ENCODE measurements around the gene CTTN. TPM values are rescaled to one million over a fixed set of nuclear protein-coding genes. Genes with fewer than 3 reads are reported as not detected.
A peak's percentile ranks its signal among the peaks of the same experiment; 100 is the strongest.

Gene CTTN
- total and polyA plus RNA-seq, 2 of the 13 experiments (the other 11 are each of a cell fraction or from before 2014, with no cell fraction given): 84.4 to 114 TPM

DNA sequence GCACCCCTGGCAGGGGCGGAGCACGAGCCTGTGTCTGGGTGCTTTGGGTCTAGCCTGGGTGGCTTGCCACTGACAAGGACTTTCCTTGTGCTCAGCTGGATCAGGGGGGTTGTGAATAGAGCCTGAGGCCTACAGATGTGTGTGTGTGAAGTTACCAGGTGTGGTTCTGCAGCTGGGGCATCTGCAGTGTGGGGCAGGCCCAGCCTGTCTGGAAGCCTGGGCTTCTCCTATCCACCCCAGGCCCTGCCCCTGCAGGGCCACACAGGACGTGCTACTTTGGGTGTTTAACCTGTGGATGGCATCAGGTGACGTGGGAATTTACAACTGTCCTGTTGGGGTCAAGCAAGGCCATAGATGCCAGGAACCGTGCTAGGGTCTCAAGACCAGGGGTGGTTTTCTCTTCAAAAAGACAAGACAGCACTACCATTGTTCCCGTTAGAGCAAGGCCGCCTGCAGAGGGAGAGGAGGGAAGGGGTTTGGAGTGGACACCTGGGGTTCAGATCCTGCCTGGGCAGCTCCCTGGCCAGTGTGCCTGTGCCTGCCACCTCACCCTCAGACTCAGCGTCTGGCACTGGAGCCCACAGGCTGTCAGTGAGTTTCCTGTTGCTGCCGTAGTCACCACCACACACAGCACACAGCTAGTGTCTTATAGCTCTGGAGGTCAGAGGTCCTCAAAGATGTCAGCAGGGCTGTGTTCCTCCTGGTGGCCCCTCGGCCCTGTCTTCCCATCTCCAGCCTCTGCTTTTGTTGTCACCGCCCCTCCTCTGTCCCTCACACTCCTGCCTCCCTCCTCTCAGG is 31.6 kb downstream of the CTTN start:
- Histone ChIP-seq H4K20me1 (ENCODE audit: insufficient read depth, low read length) (no peaks in the 10 kb centered on the region), H3K79me2 (ENCODE audit: insufficient read depth, low read length) (no peaks in the 10 kb centered on the region), H3K4me3 (replicated peaks in 1 of 3; ENCODE audit: insufficient read depth in 1 of 3, low read depth in 2 of 3, low read length in 3 of 3) (no peak overlapping the region), H3K36me3 (replicated peaks in 1 of 2; ENCODE audit: control insufficient read depth in 1 of 2, insufficient read depth in 2 of 2, low read length in 2 of 2) (peaks cover 60 to 84% of the 10 kb centered on the region in 2 experiments; a peak in 4 of 5 replicates), H2AFZ (ENCODE audit: low read length) (no peak overlapping the region), H3K4me1 (ENCODE audit: insufficient read depth, low read length) (no peaks in the 10 kb centered on the region), H3K27me3 (ENCODE audit: control insufficient read depth in 1 of 2, insufficient read depth in 2 of 2, low read length in 2 of 2) (no peaks in the 10 kb centered on the region; a peak in 1 of 5 replicates), H3K9ac (ENCODE audit: insufficient read depth, low read depth, low read length) (no peak overlapping the region), H3K4me2 (ENCODE audit: low read depth, low read length) (no peak overlapping the region), H3K27ac (ENCODE audit: extremely low read length, insufficient read depth, low read length) (no peak overlapping the region), H3K9me3 (ENCODE audit: low read length) (no peaks in the 10 kb centered on the region)
- ChIA-PET CTCF (ENCODE audit: low intra/inter-chr PET ratio, low total read pairs) (no interaction called here), POLR2A (no interaction called here)
- ATAC-seq (no peak), FAIRE-seq (no peak), DNase-seq (ENCODE audit: low spot score) (no peak)
- WGBS (ENCODE audit: low lambda C conversion rate): 97% methylated on average over 8 of the region's 11 CpGs
- TF ChIP-seq AGO2 (optimal IDR thresholded peaks at IDR 0.05; ENCODE audit: low read depth, low read length) (peak; percentile 6), NFE2 (CRISPR knock-in tag; IDR thresholded peaks at IDR 0.05) (no peak)
- intact Hi-C loops (cut with micrococcal nuclease; ENCODE audit: unreplicated experiment): no loop called here
- in situ Hi-C loops (cut with HindIII; ENCODE audit: extremely low pct_ligation_motif_present, low pct_unique_long_range_greater_than_20kb): no loop called here
- no TSS peak for BruUV-seq (replicated peaks)

DNA sequence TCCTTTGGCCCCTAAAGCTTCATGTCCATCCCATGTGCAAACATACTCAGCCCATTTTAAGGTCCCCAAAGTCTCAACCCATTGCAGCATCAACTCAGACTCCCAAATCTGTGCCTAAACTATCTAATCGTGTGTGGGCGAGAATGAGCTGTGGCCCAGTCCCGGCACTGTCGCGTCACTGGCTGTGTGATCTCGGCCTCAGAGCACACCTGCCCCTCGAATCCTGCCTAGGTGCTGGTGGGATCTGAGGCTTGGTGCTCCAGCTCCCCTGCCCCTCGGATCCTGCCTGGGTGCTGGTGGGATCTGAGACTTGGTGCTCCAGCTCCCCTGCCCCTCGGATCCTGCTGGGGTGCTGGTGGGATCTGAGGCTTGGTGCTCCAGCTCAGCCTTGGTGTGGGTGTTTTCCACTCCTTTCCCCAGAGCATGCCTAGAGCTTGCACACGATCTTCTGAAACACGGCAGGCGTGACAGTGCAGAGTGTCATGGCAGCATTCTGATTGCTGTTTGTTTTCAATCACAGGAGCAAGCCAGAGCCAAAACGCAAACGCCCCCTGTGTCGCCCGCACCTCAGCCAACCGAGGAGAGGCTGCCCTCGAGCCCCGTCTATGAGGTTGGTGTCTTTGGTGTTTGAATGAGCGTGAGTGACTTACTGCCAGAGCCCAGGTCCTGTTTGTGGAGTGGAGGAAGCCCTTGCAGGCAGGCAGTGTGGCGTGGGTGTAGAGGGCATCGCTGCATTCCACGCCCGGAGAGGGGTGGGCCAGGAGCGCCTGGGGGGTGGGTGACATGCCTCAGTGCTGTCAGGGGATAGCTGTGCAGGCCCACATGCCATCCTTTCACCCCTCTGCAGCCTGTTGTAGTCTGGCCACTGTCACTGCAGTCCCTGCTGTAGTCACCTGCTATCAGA is 32.6 kb downstream of the CTTN start:
- Histone ChIP-seq H3K4me1 (ENCODE audit: insufficient read depth, low read length) (no peaks in the 10 kb centered on the region), H3K79me2 (ENCODE audit: insufficient read depth, low read length) (no peaks in the 10 kb centered on the region), H3K4me2 (ENCODE audit: low read depth, low read length) (no peak overlapping the region), H3K27ac (ENCODE audit: extremely low read length, insufficient read depth, low read length) (no peak overlapping the region), H3K36me3 (replicated peaks in 1 of 2; ENCODE audit: control insufficient read depth in 1 of 2, insufficient read depth in 2 of 2, low read length in 2 of 2) (peaks cover 60 to 84% of the 10 kb centered on the region in 2 experiments; a peak in 4 of 5 replicates), H3K4me3 (replicated peaks in 1 of 3; ENCODE audit: insufficient read depth in 1 of 3, low read depth in 2 of 3, low read length in 3 of 3) (no peak overlapping the region), H3K27me3 (ENCODE audit: control insufficient read depth in 1 of 2, insufficient read depth in 2 of 2, low read length in 2 of 2) (no peaks in the 10 kb centered on the region; a peak in 1 of 5 replicates), H2AFZ (ENCODE audit: low read length) (no peak overlapping the region), H3K9me3 (ENCODE audit: low read length) (no peaks in the 10 kb centered on the region), H3K9ac (ENCODE audit: insufficient read depth, low read depth, low read length) (no peak overlapping the region), H4K20me1 (ENCODE audit: insufficient read depth, low read length) (no peaks in the 10 kb centered on the region)
- FAIRE-seq (no peak), ATAC-seq (no peak), DNase-seq (ENCODE audit: low spot score) (no peak)
- WGBS (ENCODE audit: low lambda C conversion rate): 100% methylated on average over 16 of the region's 25 CpGs
- ChIA-PET POLR2A (no interaction called here), CTCF (ENCODE audit: low intra/inter-chr PET ratio, low total read pairs) (no interaction called here)
- in situ Hi-C loops (cut with HindIII; ENCODE audit: extremely low pct_ligation_motif_present, low pct_unique_long_range_greater_than_20kb) (no loop called here), intact Hi-C loops (cut with micrococcal nuclease; ENCODE audit: unreplicated experiment) (no loop called here)
- BruUV-seq (replicated peaks): no TSS peak
- no peak for TF ChIP-seq ZNF124 (CRISPR knock-in tag; IDR thresholded peaks at IDR 0.05)
- TF ChIP-seq SYNCRIP (IDR thresholded peaks at IDR 0.05; ENCODE audit: insufficient read depth, low read depth, low read length): no peak
- TF ChIP-seq ZNF335 (CRISPR knock-in tag; IDR thresholded peaks at IDR 0.05): no peak
- TF ChIP-seq AGO2 (optimal IDR thresholded peaks at IDR 0.05; ENCODE audit: low read depth, low read length): peak; percentile 47

Measured in HepG2 (cell line).